Mesodermal cell (in vitro differentiated cells): ENCODE data around the gene SLC25A36.
"Not testable (repeated sequence)": the region's sequence is repeated elsewhere in the genome, so short reads cannot be mapped to it uniquely, and the experiment has no call there.

Source experiments
- H3K27ac ChIP-seq: 2 replicates; pipeline ENCODE4 v1.7.0; 2013; ENCODE audit warnings: mild to moderate bottlenecking, low read depth, low read length, moderate library complexity; ENCODE audit not compliant: severe bottlenecking
- H3K36me3 ChIP-seq: 2 replicates; pipeline ENCODE4 v1.7.1; 2013; ENCODE audit warnings: mild to moderate bottlenecking, low read length, moderate library complexity; ENCODE audit not compliant: control insufficient read depth, insufficient read depth
- H3K4me1 ChIP-seq: one replicate; pipeline ENCODE4 v1.7.1; 2013; ENCODE audit warnings: mild to moderate bottlenecking, low read length; ENCODE audit not compliant: insufficient read depth, control insufficient read depth, poor library complexity, severe bottlenecking
- H3K4me3 ChIP-seq: 2 replicates; pipeline ENCODE4 v1.7.0; 2013; ENCODE audit warnings: low read length, control low read depth, mild to moderate bottlenecking; ENCODE audit not compliant: insufficient read depth, poor library complexity, severe bottlenecking; ENCODE audit errors: extremely low read depth
- H3K9me3 ChIP-seq: 2 replicates; pipeline ENCODE4 v1.7.1; 2013; ENCODE audit warnings: mild to moderate bottlenecking, low read length, moderate library complexity; ENCODE audit not compliant: control insufficient read depth
- WGBS, 2 experiments: methylation state at CpG; one replicate each; pipeline ENCODE4 v1.1.5; 2013; ENCODE audit warnings: missing lambda C conversion rate in 2 of 2; ENCODE audit not compliant: insufficient coverage in 2 of 2; 5-methylcytosine and 5-hydroxymethylcytosine counted together

SLC25A36 gene

DNA sequence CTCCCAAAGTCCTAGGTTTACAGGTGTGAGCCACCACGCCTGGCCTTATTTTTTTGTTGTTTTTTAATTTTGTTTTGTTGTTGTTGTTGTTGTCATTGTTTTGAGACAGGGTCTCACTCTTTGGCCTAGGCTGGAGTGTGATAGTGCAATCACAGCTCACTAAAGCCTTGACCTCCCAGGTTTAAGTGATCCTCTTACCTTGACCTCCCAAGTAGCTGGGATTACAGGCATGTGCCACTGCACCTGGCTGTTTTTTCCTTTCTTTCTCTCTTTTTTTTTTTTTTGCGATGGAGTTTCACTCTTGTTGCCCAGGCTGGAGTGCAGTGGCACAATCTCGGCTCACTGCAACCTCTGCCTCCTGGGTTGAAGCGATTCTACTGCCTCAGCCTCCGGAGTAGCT is 10.1 kb downstream of the SLC25A36 start:
- H3K4me1 ChIP-seq, H3K4me3 ChIP-seq, H3K9me3 ChIP-seq, H3K27ac ChIP-seq: not testable (repeated sequence)
- peaks cover 16% of the 10 kb centered on the region for H3K36me3 ChIP-seq
- WGBS, 2 experiments = 87 to 96% methylated on average over 3 to 4 of the region's 5 CpGs

DNA sequence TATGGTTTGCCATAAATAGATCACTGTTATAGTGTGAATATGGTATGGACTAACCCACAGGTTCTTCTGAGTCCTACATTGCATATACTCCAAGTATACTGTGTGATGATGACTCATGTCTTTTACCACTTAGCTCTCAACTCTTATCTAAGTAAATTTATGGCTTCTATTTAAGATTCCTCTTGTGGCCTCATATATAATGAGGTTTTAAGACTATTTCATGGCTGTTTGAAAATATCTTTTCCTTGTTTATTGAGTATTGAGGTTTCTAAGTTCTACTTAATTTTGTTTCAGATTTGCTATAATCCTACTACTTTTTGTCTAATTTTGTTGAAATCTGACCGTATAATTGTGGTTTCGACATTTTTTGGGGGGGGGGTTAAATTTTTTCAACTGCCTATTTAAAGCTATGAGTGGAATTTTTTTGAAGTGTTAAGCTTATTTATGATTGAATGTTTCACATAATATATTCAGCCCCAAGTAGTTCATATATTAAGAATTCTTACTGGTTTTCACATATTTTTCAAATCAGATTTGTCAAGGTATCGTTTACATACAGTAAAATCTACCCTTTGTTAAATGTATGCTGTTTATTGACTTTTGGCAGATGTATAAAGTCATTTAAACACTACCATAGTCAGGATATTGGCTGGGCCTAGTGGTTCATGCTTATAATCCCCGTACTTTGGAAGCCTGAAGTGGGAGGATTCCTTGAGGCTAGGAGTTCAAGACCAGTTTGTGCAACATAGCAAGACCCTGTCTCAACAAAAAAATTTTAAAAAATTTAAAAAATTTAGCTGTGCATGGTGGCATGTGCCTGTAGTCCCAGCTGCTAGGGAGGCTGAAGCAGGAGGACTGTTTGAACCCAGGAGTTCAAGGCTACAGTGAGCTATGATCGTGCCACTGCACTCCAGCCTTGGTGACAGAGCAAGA is 11.7 kb downstream of the SLC25A36 start:
- H3K36me3 ChIP-seq = peaks cover 17% of the 10 kb centered on the region
- WGBS, 2 experiments = no CpG with 5 or more reads among the region's 5 CpGs
- no peak overlapping the region for H3K4me3 ChIP-seq
- H3K9me3 ChIP-seq = no peaks in the 10 kb centered on the region
- H3K27ac ChIP-seq = no peak overlapping the region
- peaks cover 6% of the 10 kb centered on the region for H3K4me1 ChIP-seq

DNA sequence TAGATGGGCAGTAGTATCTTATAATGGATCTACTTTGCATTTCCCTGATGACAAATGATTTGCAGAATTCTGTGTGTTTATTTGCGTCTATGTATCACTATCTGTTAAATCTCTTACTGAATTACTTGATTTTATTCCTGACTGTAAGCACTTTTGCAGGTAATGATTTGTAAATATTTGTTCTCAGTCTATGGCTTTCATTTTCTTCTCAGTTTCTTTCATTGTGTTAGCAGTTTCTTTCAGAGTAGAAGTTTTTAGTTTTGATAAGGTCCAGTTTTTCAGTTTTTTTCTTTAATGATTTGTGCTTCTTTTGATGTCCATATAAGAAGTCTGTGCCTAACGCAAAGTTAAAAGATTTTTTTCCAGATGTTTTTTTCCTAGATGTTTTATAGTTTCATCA is 12.9 kb downstream of the SLC25A36 start:
- Histone ChIP-seq H3K9me3 (no peaks in the 10 kb centered on the region), H3K36me3 (peaks cover 16% of the 10 kb centered on the region), H3K27ac (no peak overlapping the region), H3K4me1 (peaks cover 6% of the 10 kb centered on the region), H3K4me3 (no peak overlapping the region)
- WGBS, 2 experiments = no CpG with 5 or more reads among the region's 2 CpGs

DNA sequence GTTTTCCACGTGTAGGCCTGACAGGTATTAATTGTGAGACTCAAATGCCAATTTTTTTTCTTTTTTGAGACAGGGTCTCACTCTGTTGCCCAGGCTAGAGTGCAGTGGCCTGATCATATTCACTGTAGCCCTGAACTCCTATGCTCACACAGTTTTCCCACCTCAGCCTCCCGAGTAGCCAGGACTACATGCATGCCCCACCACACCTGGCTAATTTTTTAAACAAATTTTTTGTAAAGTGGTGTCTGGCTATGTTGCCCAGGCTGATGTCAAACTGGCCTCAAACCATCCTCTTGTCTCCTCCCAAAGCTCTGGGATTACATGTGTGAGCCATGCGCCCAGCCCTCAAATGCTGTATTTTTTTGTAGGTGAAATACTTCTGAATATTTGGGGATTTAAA is 14.0 kb downstream of the SLC25A36 start:
- no peak overlapping the region for H3K4me3 ChIP-seq
- 94 to 100% methylated on average over 1 to 2 of the region's 3 CpGs for WGBS, 2 experiments
- no peaks in the 10 kb centered on the region for H3K9me3 ChIP-seq
- peaks cover 6% of the 10 kb centered on the region for H3K4me1 ChIP-seq
- H3K36me3 ChIP-seq = peaks cover 24% of the 10 kb centered on the region
- H3K27ac ChIP-seq = no peak overlapping the region

DNA sequence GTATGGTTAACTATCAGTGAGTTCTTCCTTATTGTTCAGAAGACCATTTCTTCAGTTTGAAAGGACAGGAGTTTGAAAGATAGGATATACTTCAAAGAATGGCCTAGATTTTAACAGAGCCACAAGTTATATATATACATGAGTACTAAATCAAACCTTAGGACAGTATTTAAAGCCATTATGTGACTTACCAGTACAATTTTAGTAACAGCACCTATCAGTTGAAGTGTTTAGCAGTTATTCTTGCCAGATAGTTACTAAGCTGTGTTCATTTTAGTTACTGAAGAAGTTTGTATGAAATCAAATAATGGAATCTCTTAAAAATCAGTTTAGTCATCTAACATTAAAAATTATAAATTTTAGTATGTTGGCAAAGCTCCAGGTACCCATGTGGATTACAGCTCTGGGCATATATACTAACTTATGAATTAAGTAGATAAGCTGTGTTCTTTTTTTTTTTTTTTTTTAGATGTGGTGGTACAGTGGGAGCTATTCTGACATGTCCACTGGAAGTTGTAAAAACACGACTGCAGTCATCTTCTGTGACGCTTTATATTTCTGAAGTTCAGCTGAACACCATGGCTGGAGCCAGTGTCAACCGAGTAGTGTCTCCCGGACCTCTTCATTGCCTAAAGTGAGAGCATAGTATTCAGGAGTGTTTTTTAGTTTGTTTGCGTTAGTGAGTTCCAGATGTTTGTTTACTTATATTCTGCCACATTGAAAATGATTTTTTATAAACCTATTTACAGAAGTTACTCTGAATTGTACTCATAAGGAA is 14.6 kb downstream of the SLC25A36 start:
- H3K36me3 ChIP-seq = peaks cover 27% of the 10 kb centered on the region
- no peaks in the 10 kb centered on the region for H3K9me3 ChIP-seq
- H3K4me1 ChIP-seq = peaks cover 6% of the 10 kb centered on the region
- no peak overlapping the region for H3K27ac ChIP-seq
- H3K4me3 ChIP-seq = no peak overlapping the region
- WGBS, 2 experiments = 96% methylated on average over 4 of the region's 5 CpGs; no CpG with 5 or more reads in 1 of the 2 experiments

DNA sequence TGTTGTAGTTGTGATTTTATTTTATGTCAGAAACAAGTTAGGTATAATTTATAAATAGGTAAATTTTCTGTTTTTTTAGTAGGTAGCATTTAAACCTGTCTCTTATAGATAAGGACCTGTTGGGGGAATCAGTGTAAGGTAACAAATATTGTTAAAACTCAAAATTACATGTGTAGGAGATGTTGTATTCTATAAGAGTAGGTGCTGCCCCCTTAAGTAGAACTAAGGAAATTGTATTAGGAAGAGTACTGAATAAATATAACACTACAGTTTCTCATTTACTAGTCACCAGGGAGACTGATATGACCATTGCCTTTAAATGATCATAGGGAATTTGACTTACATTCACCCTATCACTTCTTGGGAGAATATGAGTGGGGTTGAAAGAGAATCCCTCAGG is 31.2 kb downstream of the SLC25A36 start:
- Histone ChIP-seq H3K36me3 (peaks cover 24% of the 10 kb centered on the region), H3K4me1 (no peaks in the 10 kb centered on the region), H3K27ac (no peak overlapping the region), H3K9me3 (no peaks in the 10 kb centered on the region), H3K4me3 (no peak overlapping the region)

DNA sequence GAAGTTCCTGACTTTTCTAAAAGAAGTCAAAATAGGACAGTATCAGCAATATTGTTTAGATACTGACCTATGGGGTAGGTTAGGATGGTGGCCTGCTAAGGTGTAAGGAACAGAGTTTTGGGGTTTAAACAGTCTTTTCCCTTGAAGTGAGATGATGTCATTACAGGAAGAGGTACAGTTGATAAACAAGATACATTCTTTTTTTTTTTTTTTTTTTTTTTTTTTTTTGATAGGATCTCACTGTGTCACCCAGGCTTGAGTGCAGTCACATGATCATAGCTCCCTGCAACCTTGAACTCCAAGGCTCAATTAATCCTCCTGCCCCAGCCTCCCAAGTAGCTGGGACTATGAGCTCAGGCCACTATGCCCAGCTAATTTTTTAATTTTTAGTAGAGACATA is 33.3 kb downstream of the SLC25A36 start:
- Histone ChIP-seq H3K36me3 (peaks cover 25% of the 10 kb centered on the region), H3K4me3 (no peak overlapping the region), H3K9me3 (no peaks in the 10 kb centered on the region), H3K4me1 (no peaks in the 10 kb centered on the region), H3K27ac (no peak overlapping the region)

DNA sequence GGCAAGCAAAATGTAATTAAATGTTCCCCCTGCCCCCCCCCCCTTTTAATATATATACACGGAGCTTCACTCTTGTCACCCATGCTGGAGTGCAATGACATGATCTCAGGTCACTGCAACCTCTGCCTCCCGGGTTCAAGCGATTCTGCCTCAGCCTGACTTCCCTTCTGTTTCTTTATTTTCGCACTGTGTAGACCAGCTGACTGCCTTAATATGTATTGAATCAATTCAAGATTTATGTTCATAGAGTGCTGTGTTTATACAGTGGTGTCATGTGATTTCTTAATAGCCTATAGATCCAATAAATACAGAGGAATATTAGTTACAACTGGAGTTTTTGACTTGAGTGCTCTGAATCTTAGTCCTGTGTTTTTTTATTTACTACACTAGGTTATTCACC is 39.0 kb downstream of the SLC25A36 start:
- Histone ChIP-seq H3K36me3 (peaks cover 11% of the 10 kb centered on the region), H3K4me1 (no peaks in the 10 kb centered on the region), H3K4me3 (no peak overlapping the region), H3K9me3 (no peaks in the 10 kb centered on the region), H3K27ac (no peak overlapping the region)
- 100% methylated on average over 2 of the region's 4 CpGs; no CpG with 5 or more reads in 1 of the 2 experiments for WGBS, 2 experiments

DNA sequence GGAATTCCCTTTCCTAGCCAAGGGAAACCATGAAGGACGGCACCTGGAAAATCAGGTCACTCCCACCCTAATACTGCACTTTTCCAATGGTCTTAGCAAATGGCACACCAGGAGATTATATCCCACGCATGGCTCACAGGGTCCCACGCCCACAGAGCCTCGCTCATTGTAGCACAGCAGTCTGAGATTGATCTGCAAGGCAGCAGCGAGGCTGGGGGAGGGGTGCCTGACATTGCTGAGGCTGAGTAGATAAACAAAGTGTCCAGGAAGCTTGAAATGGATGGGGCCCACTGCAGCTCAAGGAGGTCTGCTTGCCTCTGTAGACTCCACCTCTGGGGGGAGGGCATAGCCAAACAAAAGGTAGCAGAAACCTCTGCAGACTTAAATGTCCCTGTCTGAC is 46.2 kb downstream of the SLC25A36 start:
- 98 to 100% methylated on average over 4 of the region's 5 CpGs for WGBS, 2 experiments
- not testable (repeated sequence) for H3K4me3 ChIP-seq, H3K27ac ChIP-seq, H3K36me3 ChIP-seq, H3K4me1 ChIP-seq, H3K9me3 ChIP-seq

DNA sequence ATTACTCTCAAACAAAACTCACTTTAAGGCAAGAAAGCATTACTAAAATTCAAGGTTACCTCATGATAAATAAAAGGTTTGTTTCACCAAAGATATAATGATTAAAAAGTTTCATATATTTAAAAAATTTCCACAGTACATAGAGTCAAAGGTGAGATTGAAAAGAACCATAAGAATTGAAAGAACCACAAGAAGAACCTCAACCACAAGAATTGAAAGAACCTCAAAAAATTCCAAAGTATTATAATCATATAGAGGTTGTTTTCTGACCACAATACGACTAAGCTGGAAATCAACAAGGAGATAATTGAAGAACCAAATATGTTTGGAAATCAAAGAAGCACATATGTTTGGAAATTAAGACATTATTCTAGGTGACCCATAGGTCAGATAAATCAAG is 52.7 kb downstream of the SLC25A36 start:
- H3K36me3 ChIP-seq = no peaks in the 10 kb centered on the region
- no peaks in the 10 kb centered on the region for H3K4me1 ChIP-seq
- H3K4me3 ChIP-seq = no peak overlapping the region
- no peak overlapping the region for H3K27ac ChIP-seq
- no peaks in the 10 kb centered on the region for H3K9me3 ChIP-seq
- WGBS, 2 experiments = 80% methylated on average over 1 of the region's 1 CpG; no CpG with 5 or more reads in 1 of the 2 experiments

DNA sequence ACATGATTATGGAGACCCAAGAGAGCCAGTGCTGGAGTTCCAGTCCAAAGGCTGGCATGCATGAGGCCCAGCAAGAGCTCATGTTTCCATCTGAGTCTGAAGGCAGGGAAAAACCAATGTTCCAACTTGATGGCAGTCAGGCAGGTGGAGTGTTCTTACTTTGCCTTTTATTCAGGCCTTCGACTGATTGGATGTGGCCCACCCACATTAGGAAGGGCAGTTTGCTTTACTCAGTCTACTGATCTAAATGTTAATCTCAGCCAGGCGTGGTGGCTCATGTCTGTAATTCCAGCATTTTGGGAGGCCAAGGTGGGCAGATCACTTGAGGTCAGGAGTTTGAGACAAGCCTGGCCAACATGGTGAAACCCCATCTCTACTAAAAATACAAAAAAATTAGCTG is 53.2 kb downstream of the SLC25A36 start:
- not testable (repeated sequence) for H3K9me3 ChIP-seq, H3K4me1 ChIP-seq
- WGBS, 2 experiments = 83 to 87% methylated on average over 1 of the region's 2 CpGs

More for the DNA sequence above, 53.2 kb downstream of the SLC25A36 start:
- H3K4me3 ChIP-seq, H3K36me3 ChIP-seq, H3K27ac ChIP-seq: not testable (repeated sequence)
